ENCODE data around the gene OSBPL8.

DNA sequence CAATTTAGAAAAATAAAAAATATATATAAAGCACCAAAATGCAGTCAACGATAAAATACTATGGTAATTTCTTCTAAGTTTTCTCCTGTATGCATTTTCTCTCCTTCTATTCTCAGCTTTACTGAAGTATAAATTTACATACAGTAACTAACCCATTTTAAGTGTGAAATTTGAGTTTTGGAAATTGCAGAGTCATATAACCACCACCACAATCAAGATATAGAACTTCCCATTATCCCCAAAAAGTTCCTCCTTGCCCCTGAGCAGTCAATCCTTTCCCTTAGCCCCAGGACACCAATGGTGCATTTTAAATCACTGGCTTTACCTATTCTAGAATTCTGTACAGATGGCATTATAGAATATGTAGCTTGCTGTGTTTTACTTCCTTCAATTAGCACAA lies 180.3 kb downstream of the OSBPL8 start:
- TF ChIP-seq POLR2A (IDR thresholded peaks at IDR 0.05; ENCODE audit: low read length), result no peak
- TF ChIP-seq GATA1 (IDR thresholded peaks at IDR 0.05; ENCODE audit: low read depth, low read length), result no peak
